GM18505 (cell line): Measurements from ENCODE around the gene GPR153.

Experiments
- ATAC-seq: cut with Tn5 transposase; IDR thresholded peaks from one replicate; pipeline ENCODE4 v1.9.1; 2021; ENCODE audit not compliant: unreplicated experiment
- POLR2A ChIP-seq: IDR thresholded peaks from 4 replicates; pipeline ENCODE4 v1.6.1; 2011; ENCODE audit warnings: borderline replicate concordance; ENCODE audit not compliant: insufficient read depth, insufficient read length; ENCODE audit errors: extremely low read depth

The GPR153 gene

GRCh38 chr1:6257541-6258069 is 3.3 kb downstream of the GPR153 start:
- TF ChIP-seq POLR2A: no peak
- ATAC-seq: no peak

GRCh38 chr1:6256645-6257044 is 4.3 kb downstream of the GPR153 start:
- no peak for ATAC-seq
- TF ChIP-seq POLR2A: no peak

GRCh38 chr1:6254691-6255090 is 6.2 kb downstream of the GPR153 start:
- no peak for TF ChIP-seq POLR2A

GRCh38 chr1:6253380-6253779 is 7.5 kb downstream of the GPR153 start:
- TF ChIP-seq POLR2A: no peak
- ATAC-seq: no peak

More at GRCh38 chr1:6254691-6255090, 6.2 kb downstream of the GPR153 start:
- ATAC-seq: no peak

GRCh38 chr1:6252374-6252710 is 8.6 kb downstream of the GPR153 start:
- ATAC-seq: no peak
- TF ChIP-seq POLR2A: no peak

GRCh38 chr1:6251681-6252373 is 9.1 kb downstream of the GPR153 start:
- no peak for TF ChIP-seq POLR2A
- ATAC-seq: no peak

GRCh38 chr1:6251233-6251632 is 9.7 kb downstream of the GPR153 start:
- no peak for ATAC-seq
- no peak for TF ChIP-seq POLR2A

GRCh38 chr1:6249739-6250689 is 10.9 kb downstream of the GPR153 start:
- ATAC-seq: no peak
- TF ChIP-seq POLR2A: no peak

- ATAC-seq: no peak
- TF ChIP-seq POLR2A: no peak
Observed at GRCh38 chr1:6248932-6249738, 11.8 kb downstream of the GPR153 start.

GRCh38 chr1:6248161-6248776 is 12.6 kb downstream of the GPR153 start:
- ATAC-seq: no peak
- TF ChIP-seq POLR2A: no peak

- ATAC-seq: no peak
Observed at GRCh38 chr1:6247651-6248050, 13.2 kb downstream of the GPR153 start.

More at GRCh38 chr1:6247651-6248050, 13.2 kb downstream of the GPR153 start:
- TF ChIP-seq POLR2A: no peak
